ENCODE data around the gene CNTD1. TPM values are rescaled to one million over a fixed set of nuclear protein-coding genes. Genes with fewer than 3 reads are reported as not detected.

CNTD1 gene
- total RNA-seq, 1 experiment from 2014 or later = not detected

DNA sequence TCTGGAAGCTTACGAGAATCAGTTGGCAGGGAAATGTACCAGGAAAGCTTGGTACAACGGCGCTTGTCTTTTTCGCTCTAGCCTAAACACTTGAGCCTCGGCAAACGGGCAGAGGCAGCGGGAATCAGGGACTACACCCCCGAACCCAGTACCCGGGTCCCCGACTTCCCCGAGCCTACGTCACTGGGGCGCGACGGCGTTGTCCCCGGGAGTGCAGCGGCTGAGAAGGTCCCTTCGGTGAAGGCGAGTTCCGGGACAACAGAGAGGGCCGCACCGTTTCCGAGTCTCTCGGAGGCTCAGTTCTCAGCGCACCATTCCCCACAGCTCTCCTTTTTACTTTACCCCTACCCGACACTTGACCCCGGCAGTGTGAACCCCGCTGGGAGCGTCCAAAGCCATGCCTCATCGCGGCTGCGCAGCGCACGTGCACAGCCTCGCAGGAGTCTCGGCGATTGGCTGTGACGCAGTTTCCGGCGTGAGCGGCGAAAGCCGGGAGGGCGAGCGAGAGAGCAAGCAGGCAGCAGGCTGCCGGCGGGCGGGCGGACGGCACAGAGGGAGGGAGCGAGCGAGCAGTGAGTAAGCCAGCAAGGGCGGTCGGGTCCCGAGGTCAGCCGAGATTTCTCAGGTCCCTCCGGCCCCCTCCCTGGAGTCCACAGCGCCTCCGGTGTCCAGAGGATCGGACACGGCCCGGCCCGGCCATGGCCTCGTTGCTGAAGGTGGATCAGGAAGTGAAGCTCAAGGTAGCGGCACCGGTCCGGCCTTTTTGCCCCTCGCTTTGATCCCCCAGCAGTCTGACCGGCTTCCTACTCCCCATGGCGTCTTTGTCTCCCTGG, 34.5 kb downstream of the CNTD1 start, which contains the start of gene PSME3 (continued):
- TF ChIP-seq, protein P1, sequence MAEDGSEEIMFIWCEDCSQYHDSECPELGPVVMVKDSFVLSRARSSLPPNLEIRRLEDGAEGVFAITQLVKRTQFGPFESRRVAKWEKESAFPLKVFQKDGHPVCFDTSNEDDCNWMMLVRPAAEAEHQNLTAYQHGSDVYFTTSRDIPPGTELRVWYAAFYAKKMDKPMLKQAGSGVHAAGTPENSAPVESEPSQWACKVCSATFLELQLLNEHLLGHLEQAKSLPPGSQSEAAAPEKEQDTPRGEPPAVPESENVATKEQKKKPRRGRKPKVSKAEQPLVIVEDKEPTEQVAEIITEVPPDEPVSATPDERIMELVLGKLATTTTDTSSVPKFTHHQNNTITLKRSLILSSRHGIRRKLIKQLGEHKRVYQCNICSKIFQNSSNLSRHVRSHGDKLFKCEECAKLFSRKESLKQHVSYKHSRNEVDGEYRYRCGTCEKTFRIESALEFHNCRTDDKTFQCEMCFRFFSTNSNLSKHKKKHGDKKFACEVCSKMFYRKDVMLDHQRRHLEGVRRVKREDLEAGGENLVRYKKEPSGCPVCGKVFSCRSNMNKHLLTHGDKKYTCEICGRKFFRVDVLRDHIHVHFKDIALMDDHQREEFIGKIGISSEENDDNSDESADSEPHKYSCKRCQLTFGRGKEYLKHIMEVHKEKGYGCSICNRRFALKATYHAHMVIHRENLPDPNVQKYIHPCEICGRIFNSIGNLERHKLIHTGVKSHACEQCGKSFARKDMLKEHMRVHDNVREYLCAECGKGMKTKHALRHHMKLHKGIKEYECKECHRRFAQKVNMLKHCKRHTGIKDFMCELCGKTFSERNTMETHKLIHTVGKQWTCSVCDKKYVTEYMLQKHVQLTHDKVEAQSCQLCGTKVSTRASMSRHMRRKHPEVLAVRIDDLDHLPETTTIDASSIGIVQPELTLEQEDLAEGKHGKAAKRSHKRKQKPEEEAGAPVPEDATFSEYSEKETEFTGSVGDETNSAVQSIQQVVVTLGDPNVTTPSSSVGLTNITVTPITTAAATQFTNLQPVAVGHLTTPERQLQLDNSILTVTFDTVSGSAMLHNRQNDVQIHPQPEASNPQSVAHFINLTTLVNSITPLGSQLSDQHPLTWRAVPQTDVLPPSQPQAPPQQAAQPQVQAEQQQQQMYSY (CRISPR knock-in tag; IDR thresholded peaks at IDR 0.05) = no peak
- TF ChIP-seq, protein P2, sequence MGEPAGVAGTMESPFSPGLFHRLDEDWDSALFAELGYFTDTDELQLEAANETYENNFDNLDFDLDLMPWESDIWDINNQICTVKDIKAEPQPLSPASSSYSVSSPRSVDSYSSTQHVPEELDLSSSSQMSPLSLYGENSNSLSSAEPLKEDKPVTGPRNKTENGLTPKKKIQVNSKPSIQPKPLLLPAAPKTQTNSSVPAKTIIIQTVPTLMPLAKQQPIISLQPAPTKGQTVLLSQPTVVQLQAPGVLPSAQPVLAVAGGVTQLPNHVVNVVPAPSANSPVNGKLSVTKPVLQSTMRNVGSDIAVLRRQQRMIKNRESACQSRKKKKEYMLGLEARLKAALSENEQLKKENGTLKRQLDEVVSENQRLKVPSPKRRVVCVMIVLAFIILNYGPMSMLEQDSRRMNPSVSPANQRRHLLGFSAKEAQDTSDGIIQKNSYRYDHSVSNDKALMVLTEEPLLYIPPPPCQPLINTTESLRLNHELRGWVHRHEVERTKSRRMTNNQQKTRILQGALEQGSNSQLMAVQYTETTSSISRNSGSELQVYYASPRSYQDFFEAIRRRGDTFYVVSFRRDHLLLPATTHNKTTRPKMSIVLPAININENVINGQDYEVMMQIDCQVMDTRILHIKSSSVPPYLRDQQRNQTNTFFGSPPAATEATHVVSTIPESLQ (CRISPR knock-in tag; IDR thresholded peaks at IDR 0.05) = no peak
- TF ChIP-seq, protein P3, sequence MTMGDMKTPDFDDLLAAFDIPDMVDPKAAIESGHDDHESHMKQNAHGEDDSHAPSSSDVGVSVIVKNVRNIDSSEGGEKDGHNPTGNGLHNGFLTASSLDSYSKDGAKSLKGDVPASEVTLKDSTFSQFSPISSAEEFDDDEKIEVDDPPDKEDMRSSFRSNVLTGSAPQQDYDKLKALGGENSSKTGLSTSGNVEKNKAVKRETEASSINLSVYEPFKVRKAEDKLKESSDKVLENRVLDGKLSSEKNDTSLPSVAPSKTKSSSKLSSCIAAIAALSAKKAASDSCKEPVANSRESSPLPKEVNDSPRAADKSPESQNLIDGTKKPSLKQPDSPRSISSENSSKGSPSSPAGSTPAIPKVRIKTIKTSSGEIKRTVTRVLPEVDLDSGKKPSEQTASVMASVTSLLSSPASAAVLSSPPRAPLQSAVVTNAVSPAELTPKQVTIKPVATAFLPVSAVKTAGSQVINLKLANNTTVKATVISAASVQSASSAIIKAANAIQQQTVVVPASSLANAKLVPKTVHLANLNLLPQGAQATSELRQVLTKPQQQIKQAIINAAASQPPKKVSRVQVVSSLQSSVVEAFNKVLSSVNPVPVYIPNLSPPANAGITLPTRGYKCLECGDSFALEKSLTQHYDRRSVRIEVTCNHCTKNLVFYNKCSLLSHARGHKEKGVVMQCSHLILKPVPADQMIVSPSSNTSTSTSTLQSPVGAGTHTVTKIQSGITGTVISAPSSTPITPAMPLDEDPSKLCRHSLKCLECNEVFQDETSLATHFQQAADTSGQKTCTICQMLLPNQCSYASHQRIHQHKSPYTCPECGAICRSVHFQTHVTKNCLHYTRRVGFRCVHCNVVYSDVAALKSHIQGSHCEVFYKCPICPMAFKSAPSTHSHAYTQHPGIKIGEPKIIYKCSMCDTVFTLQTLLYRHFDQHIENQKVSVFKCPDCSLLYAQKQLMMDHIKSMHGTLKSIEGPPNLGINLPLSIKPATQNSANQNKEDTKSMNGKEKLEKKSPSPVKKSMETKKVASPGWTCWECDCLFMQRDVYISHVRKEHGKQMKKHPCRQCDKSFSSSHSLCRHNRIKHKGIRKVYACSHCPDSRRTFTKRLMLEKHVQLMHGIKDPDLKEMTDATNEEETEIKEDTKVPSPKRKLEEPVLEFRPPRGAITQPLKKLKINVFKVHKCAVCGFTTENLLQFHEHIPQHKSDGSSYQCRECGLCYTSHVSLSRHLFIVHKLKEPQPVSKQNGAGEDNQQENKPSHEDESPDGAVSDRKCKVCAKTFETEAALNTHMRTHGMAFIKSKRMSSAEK (CRISPR knock-in tag; IDR thresholded peaks at IDR 0.05; ENCODE audit: borderline replicate concordance) = no peak
- TF ChIP-seq, protein P4, sequence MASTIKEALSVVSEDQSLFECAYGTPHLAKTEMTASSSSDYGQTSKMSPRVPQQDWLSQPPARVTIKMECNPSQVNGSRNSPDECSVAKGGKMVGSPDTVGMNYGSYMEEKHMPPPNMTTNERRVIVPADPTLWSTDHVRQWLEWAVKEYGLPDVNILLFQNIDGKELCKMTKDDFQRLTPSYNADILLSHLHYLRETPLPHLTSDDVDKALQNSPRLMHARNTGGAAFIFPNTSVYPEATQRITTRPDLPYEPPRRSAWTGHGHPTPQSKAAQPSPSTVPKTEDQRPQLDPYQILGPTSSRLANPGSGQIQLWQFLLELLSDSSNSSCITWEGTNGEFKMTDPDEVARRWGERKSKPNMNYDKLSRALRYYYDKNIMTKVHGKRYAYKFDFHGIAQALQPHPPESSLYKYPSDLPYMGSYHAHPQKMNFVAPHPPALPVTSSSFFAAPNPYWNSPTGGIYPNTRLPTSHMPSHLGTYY (CRISPR knock-in tag; IDR thresholded peaks at IDR 0.05) = no peak
- TF ChIP-seq ZNF423 (CRISPR knock-in tag; IDR thresholded peaks at IDR 0.05) (no peak), NFATC4 (CRISPR knock-in tag; IDR thresholded peaks at IDR 0.05) (no peak), TCF7 (CRISPR knock-in tag; IDR thresholded peaks at IDR 0.05; ENCODE audit: low read depth) (no peak; the same call in 1 of the 2 replicates), ETV6 (CRISPR knock-in tag; IDR thresholded peaks at IDR 0.05) (peak; percentile 38; the same call in 1 of the 2 replicates), NFYB (CRISPR knock-in tag; conservative IDR thresholded peaks at IDR 0.05; ENCODE audit: low read depth) (no peak), ZNF416 (CRISPR knock-in tag; IDR thresholded peaks at IDR 0.05) (no peak; the same call in 1 of the 2 replicates), ZNF219 (CRISPR knock-in tag; IDR thresholded peaks at IDR 0.05; ENCODE audit: borderline replicate concordance) (no peak), CREM (CRISPR knock-in tag; IDR thresholded peaks at IDR 0.05) (peak; percentile 99), SMAD4 (CRISPR knock-in tag; IDR thresholded peaks at IDR 0.05) (peak; percentile 67; the same call in 1 of the 2 replicates), MYBL2 (CRISPR knock-in tag; IDR thresholded peaks at IDR 0.05) (no peak), ZNF671 (CRISPR knock-in tag; IDR thresholded peaks at IDR 0.05) (no peak)
- TF ChIP-seq, protein P5, sequence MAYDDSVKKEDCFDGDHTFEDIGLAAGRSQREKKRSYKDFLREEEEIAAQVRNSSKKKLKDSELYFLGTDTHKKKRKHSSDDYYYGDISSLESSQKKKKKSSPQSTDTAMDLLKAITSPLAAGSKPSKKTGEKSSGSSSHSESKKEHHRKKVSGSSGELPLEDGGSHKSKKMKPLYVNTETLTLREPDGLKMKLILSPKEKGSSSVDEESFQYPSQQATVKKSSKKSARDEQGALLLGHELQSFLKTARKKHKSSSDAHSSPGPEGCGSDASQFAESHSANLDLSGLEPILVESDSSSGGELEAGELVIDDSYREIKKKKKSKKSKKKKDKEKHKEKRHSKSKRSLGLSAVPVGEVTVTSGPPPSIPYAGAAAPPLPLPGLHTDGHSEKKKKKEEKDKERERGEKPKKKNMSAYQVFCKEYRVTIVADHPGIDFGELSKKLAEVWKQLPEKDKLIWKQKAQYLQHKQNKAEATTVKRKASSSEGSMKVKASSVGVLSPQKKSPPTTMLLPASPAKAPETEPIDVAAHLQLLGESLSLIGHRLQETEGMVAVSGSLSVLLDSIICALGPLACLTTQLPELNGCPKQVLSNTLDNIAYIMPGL (CRISPR knock-in tag; IDR thresholded peaks at IDR 0.05) = 0 out of 2 replicates have a peak, but pooled peaks have one; percentile 16
- TF ChIP-seq, protein P6, sequence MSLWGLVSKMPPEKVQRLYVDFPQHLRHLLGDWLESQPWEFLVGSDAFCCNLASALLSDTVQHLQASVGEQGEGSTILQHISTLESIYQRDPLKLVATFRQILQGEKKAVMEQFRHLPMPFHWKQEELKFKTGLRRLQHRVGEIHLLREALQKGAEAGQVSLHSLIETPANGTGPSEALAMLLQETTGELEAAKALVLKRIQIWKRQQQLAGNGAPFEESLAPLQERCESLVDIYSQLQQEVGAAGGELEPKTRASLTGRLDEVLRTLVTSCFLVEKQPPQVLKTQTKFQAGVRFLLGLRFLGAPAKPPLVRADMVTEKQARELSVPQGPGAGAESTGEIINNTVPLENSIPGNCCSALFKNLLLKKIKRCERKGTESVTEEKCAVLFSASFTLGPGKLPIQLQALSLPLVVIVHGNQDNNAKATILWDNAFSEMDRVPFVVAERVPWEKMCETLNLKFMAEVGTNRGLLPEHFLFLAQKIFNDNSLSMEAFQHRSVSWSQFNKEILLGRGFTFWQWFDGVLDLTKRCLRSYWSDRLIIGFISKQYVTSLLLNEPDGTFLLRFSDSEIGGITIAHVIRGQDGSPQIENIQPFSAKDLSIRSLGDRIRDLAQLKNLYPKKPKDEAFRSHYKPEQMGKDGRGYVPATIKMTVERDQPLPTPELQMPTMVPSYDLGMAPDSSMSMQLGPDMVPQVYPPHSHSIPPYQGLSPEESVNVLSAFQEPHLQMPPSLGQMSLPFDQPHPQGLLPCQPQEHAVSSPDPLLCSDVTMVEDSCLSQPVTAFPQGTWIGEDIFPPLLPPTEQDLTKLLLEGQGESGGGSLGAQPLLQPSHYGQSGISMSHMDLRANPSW (CRISPR knock-in tag; conservative IDR thresholded peaks at IDR 0.05; ENCODE audit: low read depth) = no peak
- TF ChIP-seq, protein P7, sequence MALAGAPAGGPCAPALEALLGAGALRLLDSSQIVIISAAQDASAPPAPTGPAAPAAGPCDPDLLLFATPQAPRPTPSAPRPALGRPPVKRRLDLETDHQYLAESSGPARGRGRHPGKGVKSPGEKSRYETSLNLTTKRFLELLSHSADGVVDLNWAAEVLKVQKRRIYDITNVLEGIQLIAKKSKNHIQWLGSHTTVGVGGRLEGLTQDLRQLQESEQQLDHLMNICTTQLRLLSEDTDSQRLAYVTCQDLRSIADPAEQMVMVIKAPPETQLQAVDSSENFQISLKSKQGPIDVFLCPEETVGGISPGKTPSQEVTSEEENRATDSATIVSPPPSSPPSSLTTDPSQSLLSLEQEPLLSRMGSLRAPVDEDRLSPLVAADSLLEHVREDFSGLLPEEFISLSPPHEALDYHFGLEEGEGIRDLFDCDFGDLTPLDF (CRISPR knock-in tag; IDR thresholded peaks at IDR 0.05) = no peak
- TF ChIP-seq, protein P8, sequence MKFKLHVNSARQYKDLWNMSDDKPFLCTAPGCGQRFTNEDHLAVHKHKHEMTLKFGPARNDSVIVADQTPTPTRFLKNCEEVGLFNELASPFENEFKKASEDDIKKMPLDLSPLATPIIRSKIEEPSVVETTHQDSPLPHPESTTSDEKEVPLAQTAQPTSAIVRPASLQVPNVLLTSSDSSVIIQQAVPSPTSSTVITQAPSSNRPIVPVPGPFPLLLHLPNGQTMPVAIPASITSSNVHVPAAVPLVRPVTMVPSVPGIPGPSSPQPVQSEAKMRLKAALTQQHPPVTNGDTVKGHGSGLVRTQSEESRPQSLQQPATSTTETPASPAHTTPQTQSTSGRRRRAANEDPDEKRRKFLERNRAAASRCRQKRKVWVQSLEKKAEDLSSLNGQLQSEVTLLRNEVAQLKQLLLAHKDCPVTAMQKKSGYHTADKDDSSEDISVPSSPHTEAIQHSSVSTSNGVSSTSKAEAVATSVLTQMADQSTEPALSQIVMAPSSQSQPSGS (CRISPR knock-in tag; IDR thresholded peaks at IDR 0.05; ENCODE audit: borderline replicate concordance, low read depth) = no peak

Data from WTC11 (cell line).